Natural killer cell treated with Interleukin-12 subunit alpha and Interleukin-12 subunit beta and Interleukin-15 and Interleukin-18, amount 100 ng/mL, for 72 hours (primary cell): ENCODE data around the gene GTSE1. TPM values are rescaled to one million over a fixed set of nuclear protein-coding genes. Genes with fewer than 3 reads are reported as not detected.
"Not testable (repeated sequence)": the region's sequence is repeated elsewhere in the genome, so short reads cannot be mapped to it uniquely, and the experiment has no call there.

Experiments
- ATAC-seq, 2 donors: fragments of 150-1000 bp; cut with Tn5 transposase in 1 of 2; sonication (Bioruptor Pico), chemical (Tn5 transposase) in 1 of 2; 2 replicates each; pipeline ENCODE4 v1.10.0; 2021
- DNase-seq: peaks from one replicate; pipeline ENCODE4 v3.0.0; 2022; ENCODE audit warnings: low spot score
- H3K27ac Mint-ChIP-seq, 2 donors: 1 replicate in 1 of 2; 2 replicates in 1 of 2; pipeline ENCODE4 v1.8.0; 2022; ENCODE audit warnings: mixed read lengths in 2 of 2, mild to moderate bottlenecking in 1 of 2, moderate library complexity in 1 of 2
- H3K27me3 Mint-ChIP-seq, 2 donors: 1 replicate in 1 of 2; 2 replicates in 1 of 2; pipeline ENCODE4 v1.8.0; 2022; ENCODE audit warnings: mixed read lengths in 2 of 2
- H3K36me3 Mint-ChIP-seq: one replicate; pipeline ENCODE4 v1.8.0; 2022; ENCODE audit warnings: mixed read lengths
- H3K4me1 Mint-ChIP-seq, 2 donors: 1 replicate in 1 of 2; 2 replicates in 1 of 2; pipeline ENCODE4 v1.8.0; 2022; ENCODE audit warnings: low read depth in 2 of 2, mixed read lengths in 2 of 2, mild to moderate bottlenecking in 1 of 2
- H3K4me3 Mint-ChIP-seq: one replicate; pipeline ENCODE4 v1.8.0; 2022; ENCODE audit warnings: mixed read lengths
- H3K9me3 Mint-ChIP-seq: 2 replicates; pipeline ENCODE4 v1.8.0; 2022; ENCODE audit warnings: mixed read lengths
- total RNA-seq, 2 donors: library from RNA; stranded (reverse); gene quantifications; one replicate each; pipeline ENCODE4 v1.2.3, GENCODE V29; 2022

The GTSE1 gene
- total RNA-seq, 2 donors from 2014 or later, result 34.6 to 90.2 TPM

DNA sequence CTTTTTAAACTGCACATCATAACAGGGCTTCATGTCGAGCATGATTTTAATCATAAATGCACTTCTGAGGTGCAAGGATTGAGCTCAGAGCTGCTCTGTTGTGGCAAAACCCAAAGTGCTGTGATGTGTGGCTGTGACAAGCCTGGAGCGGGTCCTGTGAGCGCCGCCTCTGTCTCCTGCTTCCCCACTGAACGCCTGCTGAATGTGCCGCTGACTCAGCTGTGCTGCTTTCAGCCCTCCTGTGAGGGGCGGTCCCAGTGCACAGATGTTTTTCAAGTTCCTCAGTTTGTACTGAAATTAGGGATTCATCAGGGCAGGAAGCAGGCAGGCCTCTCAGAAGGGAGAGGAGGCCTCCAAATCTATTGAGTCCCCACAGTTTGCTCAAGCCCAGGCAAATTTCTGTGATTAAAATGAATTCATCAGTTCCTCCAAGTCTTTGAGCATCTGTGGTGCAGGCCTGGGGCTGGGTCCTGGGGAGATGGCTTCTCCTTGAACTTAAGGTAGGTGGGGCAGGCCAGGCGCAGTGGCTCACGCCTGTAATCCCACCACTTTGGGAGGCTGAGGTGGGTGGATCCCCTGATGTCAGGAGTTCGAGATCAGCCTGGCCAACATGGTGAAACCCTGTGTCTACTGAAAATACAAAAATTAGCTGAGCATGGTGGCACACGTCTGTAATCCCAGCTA lies 3.0 kb upstream of the GTSE1 start:
- Mint-ChIP-seq H3K4me3 (peak overlapping the region; percentile 15), H3K27ac (peak overlapping the region; percentile 85 to 90), H3K27me3 (no peaks in the 10 kb centered on the region), H3K36me3 (peaks cover 14% of the 10 kb centered on the region), H3K9me3 (no peaks in the 10 kb centered on the region), H3K4me1 (peaks cover 63 to 68% of the 10 kb centered on the region in 2 donors)
- no peak for DNase-seq
- no peak for ATAC-seq

GRCh38 chr22:46294784-46295183 lies 1.9 kb upstream of the GTSE1 start:
- ATAC-seq (no peak), DNase-seq (no peak)
- Mint-ChIP-seq H3K4me3 (peak overlapping the region; percentile 97), H3K4me1 (peaks cover 65 to 67% of the 10 kb centered on the region in 2 donors), H3K27ac (peak overlapping the region; percentile 97 to 100), H3K27me3 (no peaks in the 10 kb centered on the region), H3K9me3 (no peaks in the 10 kb centered on the region), H3K36me3 (peaks cover 24% of the 10 kb centered on the region)

DNA sequence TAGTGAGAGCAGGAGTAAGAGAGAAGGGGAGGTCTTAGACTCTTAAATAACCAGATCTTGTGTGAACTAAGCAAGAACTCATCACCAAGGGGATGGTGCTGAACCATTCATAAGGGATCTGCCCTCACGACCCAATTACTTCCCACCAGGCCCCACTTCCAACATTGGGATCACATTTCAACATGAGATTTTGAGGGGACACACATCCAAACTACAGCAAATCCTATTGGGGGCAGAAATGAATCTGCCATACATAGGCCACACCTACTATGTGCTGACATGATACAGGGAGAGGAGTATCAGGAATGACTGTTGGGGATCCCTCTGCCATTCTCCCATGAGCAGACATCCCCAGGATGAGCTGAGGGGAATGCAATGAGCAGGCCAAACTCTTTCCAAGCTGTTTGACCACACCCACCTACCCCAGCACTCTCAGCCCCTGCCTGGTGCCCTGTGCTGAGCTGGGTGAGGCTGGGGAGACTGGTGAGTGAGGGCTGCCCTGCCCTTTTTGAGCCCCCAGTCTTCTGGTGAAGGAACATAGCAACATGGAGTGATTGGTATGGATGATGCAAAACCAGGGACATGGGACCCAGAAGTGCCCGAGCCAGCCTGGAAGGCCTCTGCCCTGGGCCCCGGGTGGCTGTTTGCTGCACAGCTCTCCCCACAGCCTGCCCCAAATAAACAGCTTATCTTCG lies 1.2 kb upstream of the GTSE1 start:
- Mint-ChIP-seq H3K9me3 (no peaks in the 10 kb centered on the region), H3K27me3 (no peaks in the 10 kb centered on the region), H3K36me3 (peaks cover 25% of the 10 kb centered on the region), H3K4me1 (peaks cover 60 to 61% of the 10 kb centered on the region in 2 donors), H3K4me3 (peak overlapping the region; percentile 97), H3K27ac (peak overlapping the region; percentile 97 to 100)
- DNase-seq (no peak), ATAC-seq (no peak)

GRCh38 chr22:46297151-46297812 lies 612 bp downstream of the GTSE1 start:
- DNase-seq (no peak), ATAC-seq (peak; percentile 0 to 19)

GRCh38 chr22:46299101-46299500 lies 2.4 kb downstream of the GTSE1 start:
- peak overlapping the region; percentile 73 for H3K4me3 Mint-ChIP-seq
- H3K27ac Mint-ChIP-seq, result peak overlapping the region in 1 of 2 donors; percentile 20
- no peaks in the 10 kb centered on the region for H3K9me3 Mint-ChIP-seq
- peaks cover 22% of the 10 kb centered on the region for H3K36me3 Mint-ChIP-seq
- peaks cover 38 to 47% of the 10 kb centered on the region in 2 donors for H3K4me1 Mint-ChIP-seq
- DNase-seq, result no peak
- no peak for ATAC-seq
- no peaks in the 10 kb centered on the region for H3K27me3 Mint-ChIP-seq

More at GRCh38 chr22:46297151-46297812, 612 bp downstream of the GTSE1 start:
- Mint-ChIP-seq H3K4me1 (peaks cover 49 to 51% of the 10 kb centered on the region in 2 donors), H3K9me3 (no peaks in the 10 kb centered on the region), H3K27me3 (no peaks in the 10 kb centered on the region), H3K27ac (peak overlapping the region; percentile 97 to 100), H3K4me3 (peak overlapping the region; percentile 97), H3K36me3 (peaks cover 26% of the 10 kb centered on the region)

GRCh38 chr22:46300491-46300890 lies 3.8 kb downstream of the GTSE1 start:
- Mint-ChIP-seq H3K4me3 (peak overlapping the region; percentile 16), H3K36me3 (peaks cover 22% of the 10 kb centered on the region), H3K4me1 (peaks cover 28 to 39% of the 10 kb centered on the region in 2 donors), H3K27ac (no peak overlapping the region), H3K27me3 (no peaks in the 10 kb centered on the region), H3K9me3 (no peaks in the 10 kb centered on the region)
- ATAC-seq (no peak), DNase-seq (no peak)

DNA sequence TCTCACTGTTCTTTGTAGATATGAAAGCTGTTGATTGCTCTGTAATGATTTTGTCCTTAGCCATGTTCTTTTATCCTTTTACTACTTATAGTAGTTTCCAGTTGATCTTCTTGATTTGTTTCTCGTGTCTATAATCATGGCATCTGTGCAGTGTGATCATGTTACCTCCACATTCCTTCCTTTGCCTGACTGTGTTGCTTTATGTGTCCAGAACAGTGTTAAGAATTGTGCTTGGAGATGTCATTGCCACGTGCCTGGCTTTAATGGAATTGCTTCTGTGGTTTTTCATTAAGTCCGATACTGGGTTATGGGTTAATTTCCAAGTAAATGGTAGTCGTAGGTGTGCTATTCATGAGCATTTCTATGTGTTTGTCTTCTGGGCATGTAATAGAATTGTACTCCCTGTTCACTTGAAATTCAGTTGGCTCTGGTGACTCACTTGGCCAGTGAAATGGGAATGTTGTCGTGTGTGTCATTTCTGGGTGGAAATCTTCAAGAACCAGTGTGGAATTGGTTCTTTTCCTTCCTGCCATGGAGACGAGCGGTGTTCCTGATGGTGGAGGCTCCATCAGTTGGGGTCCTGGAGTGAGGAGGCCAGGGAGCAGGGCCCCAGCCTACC lies 6.8 kb downstream of the GTSE1 start:
- peaks cover 16% of the 10 kb centered on the region for H3K36me3 Mint-ChIP-seq
- no peaks in the 10 kb centered on the region for H3K9me3 Mint-ChIP-seq
- H3K27ac Mint-ChIP-seq, result no peak overlapping the region
- ATAC-seq, result no peak
- no peaks in the 10 kb centered on the region for H3K27me3 Mint-ChIP-seq
- no peak overlapping the region for H3K4me3 Mint-ChIP-seq
- peaks cover 12 to 20% of the 10 kb centered on the region in 2 donors for H3K4me1 Mint-ChIP-seq
- DNase-seq, result no peak

- Mint-ChIP-seq H3K27me3 (no peaks in the 10 kb centered on the region), H3K9me3 (no peaks in the 10 kb centered on the region), H3K4me1 (peaks cover under 1 to 8% of the 10 kb centered on the region in 2 donors), H3K36me3 (peaks cover 6% of the 10 kb centered on the region), H3K27ac (no peak overlapping the region), H3K4me3 (no peak overlapping the region)
- no peak for ATAC-seq
- DNase-seq, result no peak
Observed at GRCh38 chr22:46308283-46308988, 11.8 kb downstream of the GTSE1 start.

DNA sequence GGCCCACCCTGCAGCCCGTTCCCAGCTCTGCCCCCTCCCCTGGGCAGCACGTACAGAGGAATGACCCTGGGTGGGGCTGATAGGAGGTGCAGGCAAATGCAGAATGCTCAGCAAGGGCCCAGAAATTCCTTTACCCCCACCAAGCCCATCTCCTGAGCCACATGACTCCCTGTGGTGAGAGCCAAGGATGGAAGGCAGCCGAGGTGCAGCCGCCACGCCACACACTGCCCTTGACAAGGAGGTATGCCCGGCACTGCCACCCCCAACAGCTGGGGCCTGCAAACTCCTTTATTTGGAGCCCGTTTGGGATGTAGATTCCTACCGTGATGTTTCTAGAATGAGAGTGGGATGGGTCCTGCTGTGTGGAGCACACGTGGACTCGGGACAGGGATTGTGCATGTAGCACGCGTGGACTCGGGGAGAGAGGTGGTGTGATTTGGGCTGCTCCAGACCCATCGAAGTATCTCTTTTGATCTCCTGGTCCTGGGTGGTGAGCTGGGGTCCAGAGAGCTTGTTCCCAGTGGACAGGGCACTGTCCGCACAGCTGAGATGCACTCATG lies 12.9 kb downstream of the GTSE1 start:
- ATAC-seq, result no peak

DNA sequence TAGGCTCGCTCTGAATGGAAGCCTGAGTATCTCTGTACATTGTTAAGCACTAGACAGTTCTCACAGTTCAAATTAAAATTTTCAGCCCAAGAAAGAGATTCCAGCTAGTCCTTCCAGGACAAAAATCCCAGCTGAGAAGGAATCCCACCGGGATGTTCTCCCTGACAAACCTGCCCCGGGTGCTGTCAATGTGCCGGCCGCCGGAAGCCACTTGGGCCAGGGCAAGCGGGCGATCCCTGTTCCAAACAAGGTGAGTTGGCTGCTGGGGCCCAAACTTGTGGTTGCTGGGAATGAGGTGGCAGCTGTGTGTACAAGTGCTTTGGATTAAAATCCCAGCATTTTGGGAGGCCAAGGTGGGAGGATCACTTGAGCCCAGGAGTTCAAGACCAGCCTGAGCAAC lies 15.4 kb downstream of the GTSE1 start:
- no peak overlapping the region for H3K4me3 Mint-ChIP-seq
- no peaks in the 10 kb centered on the region for H3K27me3 Mint-ChIP-seq
- H3K9me3 Mint-ChIP-seq, result no peaks in the 10 kb centered on the region
- H3K4me1 Mint-ChIP-seq, result peaks cover 0 to 5% of the 10 kb centered on the region in 2 donors
- ATAC-seq, result no peak
- peaks cover 6% of the 10 kb centered on the region for H3K36me3 Mint-ChIP-seq
- DNase-seq, result no peak
- no peak overlapping the region for H3K27ac Mint-ChIP-seq

More for the DNA sequence above, 12.9 kb downstream of the GTSE1 start:
- no peaks in the 10 kb centered on the region for H3K9me3 Mint-ChIP-seq
- no peak overlapping the region for H3K4me3 Mint-ChIP-seq
- no peaks in the 10 kb centered on the region for H3K27me3 Mint-ChIP-seq
- H3K4me1 Mint-ChIP-seq, result peaks cover 0 to 5% of the 10 kb centered on the region in 2 donors
- H3K27ac Mint-ChIP-seq, result no peak overlapping the region
- peaks cover 6% of the 10 kb centered on the region for H3K36me3 Mint-ChIP-seq
- no peak for DNase-seq

DNA sequence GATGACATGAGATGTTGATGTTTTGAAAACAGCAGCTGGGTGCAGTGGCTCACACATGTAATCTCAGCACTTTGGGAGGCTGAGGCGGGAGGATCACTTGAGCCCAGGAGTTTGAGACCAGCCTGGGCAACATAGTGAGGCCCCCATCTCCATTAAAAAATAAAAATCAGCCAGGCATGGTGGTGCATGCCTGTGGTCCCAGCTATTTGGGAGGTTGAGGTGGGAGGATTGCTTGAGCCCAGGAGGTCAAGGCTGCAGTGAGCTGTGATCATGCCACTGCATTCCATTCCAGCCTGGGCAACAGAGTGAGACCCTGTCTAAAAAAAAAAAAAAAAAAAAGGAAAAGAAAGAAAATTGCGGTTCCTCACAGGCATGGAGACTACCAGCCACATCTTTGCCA lies 16.2 kb downstream of the GTSE1 start:
- H3K36me3 Mint-ChIP-seq, result peaks cover 12% of the 10 kb centered on the region
- H3K27ac Mint-ChIP-seq, H3K4me1 Mint-ChIP-seq: not testable (repeated sequence)

DNA sequence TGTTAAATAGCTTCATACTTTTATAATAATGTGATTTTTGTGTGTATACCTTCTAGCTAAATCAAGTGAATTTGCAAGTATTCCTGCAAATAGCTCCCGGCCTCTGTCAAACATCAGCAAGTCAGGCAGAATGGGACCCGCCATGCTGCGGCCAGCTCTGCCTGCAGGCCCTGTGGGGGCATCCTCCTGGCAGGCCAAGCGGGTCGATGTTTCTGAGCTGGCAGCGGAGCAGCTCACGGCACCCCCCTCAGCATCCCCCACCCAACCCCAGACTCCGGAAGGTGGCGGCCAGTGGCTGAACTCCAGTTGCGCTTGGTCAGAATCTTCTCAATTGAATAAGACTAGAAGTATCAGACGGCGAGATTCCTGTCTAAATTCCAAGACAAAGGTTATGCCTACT lies 19.3 kb downstream of the GTSE1 start:
- H3K4me3 Mint-ChIP-seq, result no peak overlapping the region
- DNase-seq, result no peak
- no peaks in the 10 kb centered on the region for H3K9me3 Mint-ChIP-seq
- H3K36me3 Mint-ChIP-seq, result peaks cover 8% of the 10 kb centered on the region
- no peak overlapping the region for H3K27ac Mint-ChIP-seq
- no peak for ATAC-seq
- no peaks in the 10 kb centered on the region for H3K4me1 Mint-ChIP-seq
- no peaks in the 10 kb centered on the region for H3K27me3 Mint-ChIP-seq

More for the DNA sequence above, 16.2 kb downstream of the GTSE1 start:
- DNase-seq, ATAC-seq, H3K9me3 Mint-ChIP-seq, H3K4me3 Mint-ChIP-seq, H3K27me3 Mint-ChIP-seq: not testable (repeated sequence)

GRCh38 chr22:46317646-46318045 lies 21.0 kb downstream of the GTSE1 start:
- peaks cover 8% of the 10 kb centered on the region for H3K36me3 Mint-ChIP-seq
- ATAC-seq (no peak), DNase-seq (no peak)
- no peaks in the 10 kb centered on the region for H3K4me1 Mint-ChIP-seq
- H3K27ac Mint-ChIP-seq, result no peak overlapping the region
- no peaks in the 10 kb centered on the region for H3K9me3 Mint-ChIP-seq
- H3K4me3 Mint-ChIP-seq, result no peak overlapping the region
- H3K27me3 Mint-ChIP-seq, result no peaks in the 10 kb centered on the region
